Lung (tissue), 12 donors: ENCODE measurements around the gene PLCG2. TPM values are rescaled to one million over a fixed set of nuclear protein-coding genes. Genes with fewer than 3 reads are reported as not detected.
A peak's percentile ranks its signal among the peaks of the same experiment; 100 is the strongest.

Experiments used
- ATAC-seq: fragments of 200-7000 bp; cut with Tn5 transposase; one replicate; pipeline ENCODE4 v1.9.1; 2020; ENCODE audit warnings: moderate number of reproducible peaks; ENCODE audit not compliant: insufficient read depth, low FRiP score
- DNase-seq, 3 donors: peaks; one replicate each; pipeline ENCODE4 v3.0.0-alpha.2; 2013 to 2017
- H3K27ac ChIP-seq, 2 donors: one replicate each; pipeline ENCODE4 v1.5.1; 2013; ENCODE audit warnings: mild to moderate bottlenecking in 2 of 2, moderate library complexity in 2 of 2, control low read depth in 1 of 2, inconsistent platforms in 1 of 2, low read depth in 1 of 2, low read length in 1 of 2
- H3K27me3 ChIP-seq, 3 donors: one replicate each; pipeline ENCODE4 v1.5.1; 2013; ENCODE audit warnings: low read length in 2 of 3; ENCODE audit not compliant: control insufficient read depth in 3 of 3, insufficient read depth in 3 of 3
- H3K36me3 ChIP-seq, 4 donors: one replicate each; pipeline ENCODE4 v1.5.1; 2013; ENCODE audit warnings: low read length in 4 of 4, mild to moderate bottlenecking in 1 of 4, moderate library complexity in 1 of 4; ENCODE audit not compliant: control insufficient read depth in 4 of 4, insufficient read depth in 4 of 4
- H3K4me1 ChIP-seq, 5 donors: one replicate each; pipeline ENCODE4 v1.5.1; 2013; ENCODE audit warnings: low read length in 5 of 5, mild to moderate bottlenecking in 2 of 5, moderate library complexity in 1 of 5; ENCODE audit not compliant: control insufficient read depth in 5 of 5, insufficient read depth in 5 of 5
- H3K4me3 ChIP-seq: one replicate; pipeline ENCODE4 v1.5.1; 2013; ENCODE audit warnings: mild to moderate bottlenecking, control low read depth, moderate library complexity
- H3K9ac ChIP-seq, 2 donors: one replicate each; pipeline ENCODE4 v1.5.1; 2013; ENCODE audit warnings: low read length in 2 of 2, control low read depth in 1 of 2; ENCODE audit not compliant: insufficient read depth in 1 of 2
- H3K9me3 ChIP-seq, 4 donors: one replicate each; pipeline ENCODE4 v1.5.1; 2013; ENCODE audit warnings: low read length in 3 of 4, mild to moderate bottlenecking in 1 of 4, moderate library complexity in 1 of 4; ENCODE audit not compliant: control insufficient read depth in 4 of 4, insufficient read depth in 3 of 4
- WGBS, 2 donors: extraction: QIAGEN DNeasy Blood & Tissue Kit; methylation state at CpG; one replicate each; pipeline ENCODE4 v1.1.7; 2013; 5-methylcytosine and 5-hydroxymethylcytosine counted together
- polyA plus RNA-seq, 2 donors: library from polyadenylated mRNA; stranded (reverse); fragments of 200-250 nt; gene quantifications; one replicate each; pipeline ENCODE4 v1.2.1, GENCODE V29; 2013
- total RNA-seq, 2 donors: library from RNA; depleted of rRNA in 1 of 2; stranded (reverse); fragments of >200 nt in 1 of 2; gene quantifications; one replicate each; pipeline ENCODE4 v1.2.1, GENCODE V29; 2014 to 2021
- TF ChIP-seq, protein P1 (sequence below): IDR thresholded peaks from 2 replicates; pipeline ENCODE4 v1.5.1; 2012; ENCODE audit warnings: mild to moderate bottlenecking; ENCODE audit errors: control extremely low read depth, extremely low read depth
- donor health status: control.
- donor health status: control.
- donor health status: Bipolar disorder and iron deficiency.
- donor health status: healthy.
- donor health status: DM: yes; HTN: yes; CAD: no.

PLCG2 gene
- total and polyA plus RNA-seq, 4 donors: 8.8 to 41.0 (median 29.4) TPM

DNA sequence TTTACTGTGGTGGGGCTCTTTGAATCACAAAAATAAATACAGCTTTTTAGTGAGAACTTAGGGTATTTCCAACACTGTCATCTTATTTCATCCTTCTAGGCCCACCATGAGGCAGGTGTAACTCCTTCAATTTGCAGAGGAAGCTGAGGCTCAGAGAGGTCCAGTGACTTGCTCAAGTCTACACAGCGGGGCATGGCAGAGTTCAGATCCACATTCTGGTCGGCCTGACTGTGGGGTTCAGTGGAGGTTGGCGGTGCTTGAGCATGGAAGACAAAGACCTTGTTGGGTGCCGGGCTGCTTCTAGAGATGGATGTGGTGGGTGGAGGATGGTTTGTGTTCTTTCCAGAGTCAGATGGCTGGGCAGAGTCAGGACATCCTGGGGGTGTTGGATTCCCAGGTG, 39.8 kb downstream of the PLCG2 start:
- Histone ChIP-seq H3K36me3 (no peaks in the 10 kb centered on the region), H3K9me3 (peaks cover 0 to 4% (median 0%) of the 10 kb centered on the region in 4 donors), H3K4me1 (peaks cover 0 to 12% (median 0%) of the 10 kb centered on the region in 5 donors), H3K9ac (no peak overlapping the region), H3K4me3 (no peak overlapping the region), H3K27me3 (no peaks in the 10 kb centered on the region), H3K27ac (no peak overlapping the region)
- DNase-seq (no peak), ATAC-seq (no peak)
- TF ChIP-seq, protein P1, sequence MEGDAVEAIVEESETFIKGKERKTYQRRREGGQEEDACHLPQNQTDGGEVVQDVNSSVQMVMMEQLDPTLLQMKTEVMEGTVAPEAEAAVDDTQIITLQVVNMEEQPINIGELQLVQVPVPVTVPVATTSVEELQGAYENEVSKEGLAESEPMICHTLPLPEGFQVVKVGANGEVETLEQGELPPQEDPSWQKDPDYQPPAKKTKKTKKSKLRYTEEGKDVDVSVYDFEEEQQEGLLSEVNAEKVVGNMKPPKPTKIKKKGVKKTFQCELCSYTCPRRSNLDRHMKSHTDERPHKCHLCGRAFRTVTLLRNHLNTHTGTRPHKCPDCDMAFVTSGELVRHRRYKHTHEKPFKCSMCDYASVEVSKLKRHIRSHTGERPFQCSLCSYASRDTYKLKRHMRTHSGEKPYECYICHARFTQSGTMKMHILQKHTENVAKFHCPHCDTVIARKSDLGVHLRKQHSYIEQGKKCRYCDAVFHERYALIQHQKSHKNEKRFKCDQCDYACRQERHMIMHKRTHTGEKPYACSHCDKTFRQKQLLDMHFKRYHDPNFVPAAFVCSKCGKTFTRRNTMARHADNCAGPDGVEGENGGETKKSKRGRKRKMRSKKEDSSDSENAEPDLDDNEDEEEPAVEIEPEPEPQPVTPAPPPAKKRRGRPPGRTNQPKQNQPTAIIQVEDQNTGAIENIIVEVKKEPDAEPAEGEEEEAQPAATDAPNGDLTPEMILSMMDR: no peak
- 93 to 94% methylated on average over 4 of the region's 4 CpGs for WGBS, 2 donors

DNA sequence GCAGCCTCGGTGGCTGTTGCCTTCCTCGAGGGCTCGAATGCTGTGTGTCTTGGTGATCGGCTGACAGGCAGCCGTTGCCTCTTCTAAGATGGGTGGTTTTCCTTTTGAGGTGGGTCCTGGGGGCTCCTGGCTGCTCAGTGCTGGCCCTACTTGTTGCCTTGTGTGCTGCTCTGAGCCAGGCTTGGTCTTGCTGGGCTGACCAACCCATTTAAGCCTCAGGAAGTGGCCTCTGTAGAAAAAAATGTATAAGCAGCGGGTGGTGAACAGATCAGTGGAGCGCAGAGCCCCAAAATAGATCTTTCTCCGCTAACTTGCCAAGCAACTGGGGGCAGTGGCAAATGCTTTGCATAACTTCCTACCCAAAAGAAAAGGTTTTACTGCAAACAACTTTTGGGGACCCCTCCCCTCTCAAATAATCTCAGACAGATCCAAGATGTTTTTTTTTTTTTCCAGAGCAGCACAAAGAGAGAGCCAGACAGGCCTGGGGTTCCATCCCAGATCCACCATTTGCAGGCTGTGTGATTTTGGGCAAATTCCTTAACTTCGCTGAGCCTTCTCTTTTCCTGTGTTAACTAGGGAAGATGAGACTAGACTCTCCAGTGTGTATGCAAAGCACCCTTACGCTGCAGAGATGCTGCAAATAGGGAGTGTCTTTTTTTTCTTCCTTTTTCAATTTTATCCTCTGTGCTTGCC, 42.5 kb downstream of the PLCG2 start:
- no peak for ATAC-seq
- 53 to 71% methylated on average over 10 of the region's 10 CpGs for WGBS, 2 donors
- H3K4me1 ChIP-seq: peaks cover 0 to 12% (median 0%) of the 10 kb centered on the region in 5 donors
- H3K9me3 ChIP-seq: peaks cover 0 to 4% (median 0%) of the 10 kb centered on the region in 4 donors
- TF ChIP-seq, protein P1: no peak
- no peak overlapping the region for H3K4me3 ChIP-seq
- H3K27ac ChIP-seq: no peak overlapping the region
- H3K36me3 ChIP-seq: no peaks in the 10 kb centered on the region
- no peak overlapping the region for H3K9ac ChIP-seq
- H3K27me3 ChIP-seq: no peaks in the 10 kb centered on the region
- DNase-seq: no peak

DNA sequence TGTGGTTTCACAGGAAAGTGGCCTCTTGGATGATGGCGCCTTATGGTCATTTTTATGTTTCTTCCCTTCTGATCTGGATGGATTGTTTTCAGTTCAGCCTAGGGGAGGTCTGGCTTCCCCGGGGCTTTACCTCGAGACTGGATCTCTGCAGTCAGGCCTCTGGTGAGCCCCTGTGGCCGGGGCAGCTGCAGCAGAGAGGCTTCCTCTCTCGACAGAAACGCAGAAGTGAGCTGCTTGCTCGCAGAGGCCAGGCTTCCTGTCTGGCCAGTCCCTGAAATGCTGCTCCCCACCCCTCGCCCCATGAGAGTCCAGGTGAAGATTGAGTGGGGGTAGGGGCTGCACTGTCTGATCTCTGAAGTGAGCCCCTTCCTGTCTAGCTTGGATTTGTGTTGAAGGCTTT, 44.0 kb downstream of the PLCG2 start:
- peak overlapping the region in 1 of 2 donors; percentile 66 for H3K27ac ChIP-seq
- peak in 2 of 3 donors; percentile 17 to 24 for DNase-seq
- TF ChIP-seq, protein P1: no peak

DNA sequence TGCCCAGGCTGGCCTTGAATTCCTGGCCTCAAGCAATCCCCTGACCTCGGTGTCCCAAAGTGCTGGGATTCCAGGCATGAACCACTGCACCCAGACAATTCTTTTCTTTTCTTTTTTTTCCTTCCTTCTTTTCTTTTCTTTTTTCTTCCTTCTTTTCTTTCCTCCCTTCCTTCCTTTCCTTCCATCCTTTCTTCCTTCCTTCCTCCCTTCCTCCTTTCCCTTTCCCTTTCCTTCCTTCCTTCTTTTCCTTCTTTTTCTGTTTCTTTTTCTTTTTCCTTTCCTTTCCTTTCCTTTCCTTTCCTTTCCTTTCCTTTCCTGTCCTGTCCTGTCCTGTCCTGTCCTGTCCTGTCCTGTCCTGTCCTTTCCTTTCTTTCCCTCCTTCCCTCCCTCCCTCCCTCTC, 44.6 kb downstream of the PLCG2 start:
- no peak overlapping the region for H3K4me3 ChIP-seq
- peak overlapping the region in 1 of 2 donors; percentile 11 for H3K9ac ChIP-seq
- no peaks in the 10 kb centered on the region for H3K9me3 ChIP-seq
- WGBS, 2 donors: 91 to 96% methylated on average over 1 of the region's 1 CpG
- no peaks in the 10 kb centered on the region for H3K36me3 ChIP-seq
- DNase-seq: no peak
- no peak overlapping the region for H3K27ac ChIP-seq
- no peak for ATAC-seq
- TF ChIP-seq, protein P1: no peak
- H3K4me1 ChIP-seq: no peaks in the 10 kb centered on the region
- no peaks in the 10 kb centered on the region for H3K27me3 ChIP-seq

More for the DNA sequence above, 44.0 kb downstream of the PLCG2 start:
- ATAC-seq: no peak
- peaks cover 0 to 2% (median 0%) of the 10 kb centered on the region in 4 donors for H3K9me3 ChIP-seq
- peaks cover 0 to 3% (median 0%) of the 10 kb centered on the region in 5 donors for H3K4me1 ChIP-seq
- 18 to 33% methylated on average over 8 of the region's 8 CpGs for WGBS, 2 donors
- H3K4me3 ChIP-seq: peak overlapping the region; percentile 12
- H3K27me3 ChIP-seq: no peaks in the 10 kb centered on the region
- peak overlapping the region in 1 of 2 donors; percentile 11 for H3K9ac ChIP-seq
- H3K36me3 ChIP-seq: no peaks in the 10 kb centered on the region
